Tibial nerve (tissue), 4 donors: ENCODE results near the gene LTBP2. TPM values are rescaled to one million over a fixed set of nuclear protein-coding genes. Genes with fewer than 3 reads are reported as not detected.

ENCODE experiments used
- DNase-seq, 2 donors: peaks; one replicate each; pipeline ENCODE4 v3.0.0-alpha.2; 2019; ENCODE audit warnings: low spot score in 2 of 2
- H3K27ac ChIP-seq, 4 donors: fragments of 200-600 bp; sonication (generic) in 3 of 4; one replicate each; pipeline ENCODE4 v1.5.1; 2017 to 2019; ENCODE audit warnings: mild to moderate bottlenecking in 1 of 4
- H3K27me3 ChIP-seq, 2 donors: fragments of 200-600 bp; sonication (generic) in 1 of 2; one replicate each; pipeline versions ENCODE4 v1.5.1 to v1.6.0; 2017 to 2019
- H3K36me3 ChIP-seq, 3 donors: fragments of 200-600 bp; sonication (generic); one replicate each; pipeline ENCODE4 v1.5.1; 2018 to 2019
- H3K4me1 ChIP-seq, 4 donors: fragments of 200-600 bp; sonication (generic) in 3 of 4; one replicate each; pipeline ENCODE4 v1.5.1; 2017 to 2019
- H3K4me3 ChIP-seq, 4 donors: fragments of 200-600 bp; sonication (generic) in 3 of 4; one replicate each; pipeline ENCODE4 v1.5.1; 2017 to 2019; ENCODE audit warnings: mild to moderate bottlenecking in 1 of 4, moderate library complexity in 1 of 4
- H3K9me3 ChIP-seq, 4 donors: fragments of 200-600 bp; sonication (generic) in 3 of 4; one replicate each; pipeline ENCODE4 v1.5.1; 2017 to 2019
- CTCF ChIP-seq, 5 experiments: fragments of 200-600 bp in 3 of 5; fragments of 450-650 bp in 2 of 5; sonication (generic) in 3 of 5; IDR thresholded peaks; one replicate each; pipeline ENCODE4 v1.5.1; 2016 to 2019; ENCODE audit warnings: antibody characterized with exemption in 5 of 5, mild to moderate bottlenecking in 3 of 5, moderate library complexity in 2 of 5
- EP300 ChIP-seq, 2 donors: sonication (generic); formaldehyde crosslinking; IDR thresholded peaks; one replicate each; pipeline ENCODE4 v1.6.1; 2017; ENCODE audit warnings: antibody characterized with exemption in 2 of 2, mild to moderate bottlenecking in 1 of 2
- POLR2A ChIP-seq, 2 donors: fragments of 450-650 bp; IDR thresholded peaks; one replicate each; pipeline ENCODE4 v1.6.1; 2017; ENCODE audit warnings: antibody characterized with exemption in 2 of 2, mild to moderate bottlenecking in 2 of 2, moderate library complexity in 2 of 2
- whole genome bisulfite sequencing, 2 donors: methylation state at CpG; one replicate each; pipeline ENCODE4 v1.1.5; 2018; 5-methylcytosine and 5-hydroxymethylcytosine counted together
- total RNA-seq, 4 donors: library from RNA; depleted of rRNA; stranded (reverse); fragments of >200 nt; gene quantifications; one replicate each; pipeline ENCODE4 v1.1.0, GENCODE V29; 2016

Gene LTBP2
- total RNA-seq, 4 donors from 2014 or later: 67.1 to 276 (median 134) TPM

GRCh38 chr14:74546416-74546815 is 65.6 kb downstream of the LTBP2 start:
- WGBS, 2 donors: 57 to 60% methylated on average over 9 to 11 of the region's 11 CpGs
- no peak overlapping the region for H3K4me3 ChIP-seq
- no peak overlapping the region for H3K27ac ChIP-seq
- H3K36me3 ChIP-seq: peaks cover 0 to 23% (median 0%) of the 10 kb centered on the region in 3 donors
- H3K27me3 ChIP-seq: no peaks in the 10 kb centered on the region
- TF ChIP-seq CTCF (IDR thresholded peaks at IDR 0.05) (no peak), EP300 (IDR thresholded peaks at IDR 0.05) (no peak), POLR2A (IDR thresholded peaks at IDR 0.05) (no peak)
- peaks cover 0 to 29% (median 2%) of the 10 kb centered on the region in 4 donors for H3K4me1 ChIP-seq
- DNase-seq: no peak
- H3K9me3 ChIP-seq: no peaks in the 10 kb centered on the region

- peak overlapping the region in 1 of 4 donors; percentile 15 for H3K27ac ChIP-seq
Observed at GRCh38 chr14:74545386-74545785, 66.7 kb downstream of the LTBP2 start.

GRCh38 chr14:74543771-74544438 is 68.1 kb downstream of the LTBP2 start:
- H3K9me3 ChIP-seq: no peaks in the 10 kb centered on the region
- peaks cover 0 to 18% (median 2%) of the 10 kb centered on the region in 4 donors for H3K4me1 ChIP-seq
- no peak overlapping the region for H3K4me3 ChIP-seq
- no peaks in the 10 kb centered on the region for H3K27me3 ChIP-seq
- 91 to 98% methylated on average over 5 of the region's 5 CpGs for WGBS, 2 donors
- peaks cover 0 to 15% (median 0%) of the 10 kb centered on the region in 3 donors for H3K36me3 ChIP-seq
- no peak overlapping the region for H3K27ac ChIP-seq
- TF ChIP-seq POLR2A (IDR thresholded peaks at IDR 0.05): no peak
- TF ChIP-seq EP300 (IDR thresholded peaks at IDR 0.05): no peak
- no peak for TF ChIP-seq CTCF (IDR thresholded peaks at IDR 0.05)
- no peak for DNase-seq

More at GRCh38 chr14:74545386-74545785, 66.7 kb downstream of the LTBP2 start:
- no peaks in the 10 kb centered on the region for H3K9me3 ChIP-seq
- H3K4me1 ChIP-seq: peaks cover 0 to 24% (median 2%) of the 10 kb centered on the region in 4 donors
- 65 to 69% methylated on average over 4 of the region's 4 CpGs for WGBS, 2 donors
- TF ChIP-seq POLR2A (IDR thresholded peaks at IDR 0.05): no peak
- TF ChIP-seq CTCF (IDR thresholded peaks at IDR 0.05): no peak
- no peak for DNase-seq
- H3K4me3 ChIP-seq: no peak overlapping the region
- no peaks in the 10 kb centered on the region for H3K27me3 ChIP-seq
- peaks cover 0 to 12% (median 0%) of the 10 kb centered on the region in 3 donors for H3K36me3 ChIP-seq

- no peaks in the 10 kb centered on the region for H3K9me3 ChIP-seq
- H3K4me1 ChIP-seq: peaks cover 0 to 10% (median 0%) of the 10 kb centered on the region in 4 donors
- no peaks in the 10 kb centered on the region for H3K27me3 ChIP-seq
- H3K27ac ChIP-seq: no peak overlapping the region
- TF ChIP-seq POLR2A (IDR thresholded peaks at IDR 0.05) (no peak), EP300 (IDR thresholded peaks at IDR 0.05) (no peak)
- H3K4me3 ChIP-seq: no peak overlapping the region
- 84 to 85% methylated on average over 9 to 10 of the region's 10 CpGs for WGBS, 2 donors
- peaks cover 0 to 15% (median 0%) of the 10 kb centered on the region in 3 donors for H3K36me3 ChIP-seq
- no peak for DNase-seq
Observed at GRCh38 chr14:74542056-74542685, 69.9 kb downstream of the LTBP2 start.

- DNase-seq: no peak
- Histone ChIP-seq H3K9me3 (no peaks in the 10 kb centered on the region), H3K4me1 (peaks cover 0 to 8% (median 0%) of the 10 kb centered on the region in 4 donors), H3K27me3 (no peaks in the 10 kb centered on the region), H3K4me3 (no peak overlapping the region), H3K27ac (no peak overlapping the region), H3K36me3 (peaks cover 0 to 15% (median 0%) of the 10 kb centered on the region in 3 donors)
- no peak for TF ChIP-seq EP300 (IDR thresholded peaks at IDR 0.05)
- TF ChIP-seq POLR2A (IDR thresholded peaks at IDR 0.05): no peak
- WGBS, 2 donors: 89 to 93% methylated on average over 3 of the region's 3 CpGs
Observed at GRCh38 chr14:74541225-74541624, 70.8 kb downstream of the LTBP2 start.

GRCh38 chr14:74539503-74539902 is 72.5 kb downstream of the LTBP2 start:
- Histone ChIP-seq H3K9me3 (no peaks in the 10 kb centered on the region), H3K27ac (no peak overlapping the region), H3K36me3 (peaks cover 0 to 27% (median 0%) of the 10 kb centered on the region in 3 donors), H3K4me1 (no peaks in the 10 kb centered on the region), H3K4me3 (no peak overlapping the region), H3K27me3 (no peaks in the 10 kb centered on the region)
- TF ChIP-seq EP300 (IDR thresholded peaks at IDR 0.05): no peak
- no peak for DNase-seq
- 74 to 80% methylated on average over 4 of the region's 4 CpGs for WGBS, 2 donors
